HS-27A (cell line): ENCODE measurements around the gene LTBP3.

Experiments
- DNase-seq: peaks from one replicate; pipeline ENCODE4 v3.0.0-alpha.2; 2012; ENCODE audit warnings: low read depth, missing footprints

LTBP3 gene

GRCh38 chr11:65554057-65554818, 3.9 kb downstream of the LTBP3 start:
- DNase-seq = no peak

- no peak for DNase-seq
These were observed 4.7 kb downstream of the LTBP3 start for GRCh38 chr11:65553301-65554001.

- DNase-seq = no peak
These were observed 5.7 kb downstream of the LTBP3 start for GRCh38 chr11:65552388-65552951.

GRCh38 chr11:65551572-65552387, 6.4 kb downstream of the LTBP3 start:
- no peak for DNase-seq

- DNase-seq = no peak
These were observed 9.1 kb downstream of the LTBP3 start for GRCh38 chr11:65549096-65549495.

- DNase-seq = no peak
These were observed 9.8 kb downstream of the LTBP3 start for GRCh38 chr11:65548395-65548794.

- DNase-seq = no peak
These were observed 10.6 kb downstream of the LTBP3 start for GRCh38 chr11:65547446-65548125.

GRCh38 chr11:65546217-65546958, 11.8 kb downstream of the LTBP3 start:
- DNase-seq = no peak

- DNase-seq = no peak
These were observed 12.3 kb downstream of the LTBP3 start for GRCh38 chr11:65545853-65546216.

GRCh38 chr11:65542738-65543390, 15.3 kb downstream of the LTBP3 start:
- no peak for DNase-seq

GRCh38 chr11:65541093-65541982, 16.8 kb downstream of the LTBP3 start:
- no peak for DNase-seq

GRCh38 chr11:65540290-65541092, 17.7 kb downstream of the LTBP3 start:
- DNase-seq = no peak

- no peak for DNase-seq
These were observed 18.3 kb downstream of the LTBP3 start for GRCh38 chr11:65539744-65540289.

GRCh38 chr11:65538915-65539743, 19.0 kb downstream of the LTBP3 start:
- no peak for DNase-seq

- no peak for DNase-seq
These were observed 19.8 kb downstream of the LTBP3 start for GRCh38 chr11:65538232-65538914.

GRCh38 chr11:65537620-65538231, 20.4 kb downstream of the LTBP3 start:
- DNase-seq = no peak

GRCh38 chr11:65537296-65537597, 20.9 kb downstream of the LTBP3 start:
- DNase-seq = no peak
